GM06990 (cell line): ENCODE measurements around the gene MGAT5.

ENCODE experiments used
- DNase-seq: peaks from one replicate; pipeline ENCODE4 v3.0.0-alpha.2; 2011; ENCODE audit not compliant: insufficient read length; ENCODE audit errors: extremely low read depth
- H3K27me3 ChIP-seq: replicated peaks from 2 replicates; pipeline ENCODE4 v1.6.0; 2011; ENCODE audit warnings: low read length; ENCODE audit not compliant: control insufficient read depth, insufficient read depth
- H3K36me3 ChIP-seq: 2 replicates; pipeline ENCODE4 v1.5.1; 2011; ENCODE audit warnings: low read length; ENCODE audit not compliant: control insufficient read depth, insufficient read depth
- H3K4me3 ChIP-seq: replicated peaks from 2 replicates; pipeline ENCODE4 v1.5.1; 2011; ENCODE audit warnings: low read depth, mild to moderate bottlenecking, control low read depth, low read length
- TF ChIP-seq, protein P1 (sequence below): IDR thresholded peaks from 2 replicates; pipeline ENCODE4 v1.5.1; 2011; ENCODE audit warnings: low read length, control low read depth, mild to moderate bottlenecking, inconsistent platforms; ENCODE audit not compliant: insufficient read depth, poor library complexity, severe bottlenecking

The MGAT5 gene

DNA sequence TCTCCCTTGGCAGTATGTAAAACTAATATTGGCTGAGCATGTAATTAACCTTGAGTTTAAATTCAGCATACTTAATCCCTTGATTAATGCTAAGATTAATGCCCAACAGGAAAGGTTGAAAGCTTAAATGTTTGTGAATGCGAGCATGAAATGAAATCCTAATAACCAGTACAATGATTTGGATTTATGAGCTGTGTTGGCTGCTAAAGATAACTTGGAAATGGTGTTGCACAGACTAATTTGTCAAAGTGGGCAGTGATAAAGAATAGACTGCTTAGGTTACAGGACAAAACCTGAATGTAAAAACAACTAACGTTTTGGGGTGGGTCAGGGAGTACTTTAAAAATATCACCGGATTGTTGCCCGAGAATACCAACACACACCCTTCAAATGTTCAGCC, 70.6 kb downstream of the MGAT5 start:
- no peak for DNase-seq
- no peak overlapping the region for H3K4me3 ChIP-seq
- TF ChIP-seq, protein P1, sequence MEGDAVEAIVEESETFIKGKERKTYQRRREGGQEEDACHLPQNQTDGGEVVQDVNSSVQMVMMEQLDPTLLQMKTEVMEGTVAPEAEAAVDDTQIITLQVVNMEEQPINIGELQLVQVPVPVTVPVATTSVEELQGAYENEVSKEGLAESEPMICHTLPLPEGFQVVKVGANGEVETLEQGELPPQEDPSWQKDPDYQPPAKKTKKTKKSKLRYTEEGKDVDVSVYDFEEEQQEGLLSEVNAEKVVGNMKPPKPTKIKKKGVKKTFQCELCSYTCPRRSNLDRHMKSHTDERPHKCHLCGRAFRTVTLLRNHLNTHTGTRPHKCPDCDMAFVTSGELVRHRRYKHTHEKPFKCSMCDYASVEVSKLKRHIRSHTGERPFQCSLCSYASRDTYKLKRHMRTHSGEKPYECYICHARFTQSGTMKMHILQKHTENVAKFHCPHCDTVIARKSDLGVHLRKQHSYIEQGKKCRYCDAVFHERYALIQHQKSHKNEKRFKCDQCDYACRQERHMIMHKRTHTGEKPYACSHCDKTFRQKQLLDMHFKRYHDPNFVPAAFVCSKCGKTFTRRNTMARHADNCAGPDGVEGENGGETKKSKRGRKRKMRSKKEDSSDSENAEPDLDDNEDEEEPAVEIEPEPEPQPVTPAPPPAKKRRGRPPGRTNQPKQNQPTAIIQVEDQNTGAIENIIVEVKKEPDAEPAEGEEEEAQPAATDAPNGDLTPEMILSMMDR: no peak

DNA sequence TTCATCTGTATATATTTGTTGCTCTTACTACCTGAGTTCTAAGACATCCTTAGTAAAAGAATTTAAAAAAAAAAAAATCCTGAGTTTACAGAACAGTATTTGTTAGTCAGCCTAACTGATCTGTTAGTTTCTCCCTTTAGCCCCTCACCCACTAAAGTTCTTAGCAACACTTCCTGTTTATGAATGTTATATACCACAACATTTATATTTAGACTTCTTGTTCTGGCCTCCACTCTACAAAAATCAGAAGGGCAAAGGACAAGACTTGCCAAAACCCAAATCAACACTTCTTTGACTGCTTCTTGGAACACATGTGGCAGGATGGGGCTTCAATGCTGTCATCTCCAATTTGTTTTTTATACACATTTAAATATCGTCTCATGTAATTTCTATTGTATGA, 71.1 kb downstream of the MGAT5 start:
- Histone ChIP-seq H3K27me3 (no peaks in the 10 kb centered on the region), H3K4me3 (no peak overlapping the region), H3K36me3 (peaks cover 2% of the 10 kb centered on the region)
- no peak for DNase-seq
- TF ChIP-seq, protein P1: no peak

More for the DNA sequence above, 70.6 kb downstream of the MGAT5 start:
- Histone ChIP-seq H3K36me3 (peaks cover 6% of the 10 kb centered on the region), H3K27me3 (no peaks in the 10 kb centered on the region)

DNA sequence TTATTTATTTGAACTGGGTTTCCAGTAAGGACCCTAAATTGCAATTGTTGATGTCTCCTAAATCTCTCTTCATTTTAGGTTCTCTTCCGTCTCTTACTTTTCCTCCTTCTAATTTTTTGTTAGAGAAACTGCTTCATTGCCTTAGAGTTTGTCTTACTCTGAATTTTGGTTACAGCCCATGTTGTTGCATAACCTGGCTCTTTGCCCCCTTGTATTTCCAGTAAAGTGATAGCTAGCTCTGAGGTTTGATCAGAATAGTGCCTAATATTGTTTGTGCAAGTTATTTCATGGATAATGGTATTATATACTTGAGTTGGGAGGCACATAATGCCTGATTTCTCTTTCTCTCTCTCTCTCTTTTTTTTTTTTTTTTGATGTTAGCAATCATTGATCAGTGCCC, 71.8 kb downstream of the MGAT5 start:
- H3K4me3 ChIP-seq: no peak overlapping the region
- peaks cover 3% of the 10 kb centered on the region for H3K36me3 ChIP-seq
- no peaks in the 10 kb centered on the region for H3K27me3 ChIP-seq
- no peak for DNase-seq
- TF ChIP-seq, protein P1: no peak

DNA sequence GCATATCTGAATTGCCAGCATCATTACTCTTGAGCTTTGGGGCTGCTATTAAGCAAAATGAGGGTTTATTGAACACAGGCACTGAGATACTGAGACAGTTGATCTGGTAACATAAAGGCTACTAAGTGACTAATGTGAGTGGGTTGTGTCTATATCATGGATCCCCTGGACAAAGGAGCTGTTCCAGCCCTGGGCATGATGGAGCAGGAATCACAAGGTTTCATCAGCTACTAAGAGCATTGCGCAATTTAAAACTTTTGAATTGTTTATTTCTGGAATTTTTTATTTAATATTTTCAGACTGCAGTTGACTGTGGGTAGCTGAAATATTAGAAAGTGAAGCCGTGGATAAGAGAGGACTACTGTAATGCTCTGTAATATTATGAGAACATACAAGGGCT, 73.5 kb downstream of the MGAT5 start:
- no peak for DNase-seq
- Histone ChIP-seq H3K4me3 (no peak overlapping the region), H3K36me3 (peaks cover 3% of the 10 kb centered on the region), H3K27me3 (no peaks in the 10 kb centered on the region)
- TF ChIP-seq, protein P1: no peak

DNA sequence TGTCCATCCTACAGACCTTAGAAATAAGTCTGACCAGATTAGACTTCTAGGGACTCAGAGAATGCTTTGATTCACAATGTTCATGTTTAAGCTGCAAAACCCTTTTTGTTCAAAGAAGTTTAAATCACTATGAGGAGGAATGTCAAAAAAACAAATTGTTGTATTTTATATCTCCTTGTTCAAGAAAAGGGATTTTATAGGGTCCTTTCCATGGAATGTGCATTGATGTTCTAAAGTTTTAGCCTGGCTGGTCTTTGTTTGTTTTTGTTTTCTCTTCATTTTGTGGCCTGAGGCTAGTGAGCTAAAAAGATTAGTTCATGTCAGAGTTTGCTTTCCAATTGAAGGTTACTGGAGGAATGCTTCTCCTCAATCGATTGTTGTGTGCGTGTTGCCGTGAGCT, 77.2 kb downstream of the MGAT5 start:
- H3K27me3 ChIP-seq: no peaks in the 10 kb centered on the region
- TF ChIP-seq, protein P1: no peak
- H3K36me3 ChIP-seq: peaks cover 3% of the 10 kb centered on the region
- no peak for DNase-seq
- H3K4me3 ChIP-seq: no peak overlapping the region

DNA sequence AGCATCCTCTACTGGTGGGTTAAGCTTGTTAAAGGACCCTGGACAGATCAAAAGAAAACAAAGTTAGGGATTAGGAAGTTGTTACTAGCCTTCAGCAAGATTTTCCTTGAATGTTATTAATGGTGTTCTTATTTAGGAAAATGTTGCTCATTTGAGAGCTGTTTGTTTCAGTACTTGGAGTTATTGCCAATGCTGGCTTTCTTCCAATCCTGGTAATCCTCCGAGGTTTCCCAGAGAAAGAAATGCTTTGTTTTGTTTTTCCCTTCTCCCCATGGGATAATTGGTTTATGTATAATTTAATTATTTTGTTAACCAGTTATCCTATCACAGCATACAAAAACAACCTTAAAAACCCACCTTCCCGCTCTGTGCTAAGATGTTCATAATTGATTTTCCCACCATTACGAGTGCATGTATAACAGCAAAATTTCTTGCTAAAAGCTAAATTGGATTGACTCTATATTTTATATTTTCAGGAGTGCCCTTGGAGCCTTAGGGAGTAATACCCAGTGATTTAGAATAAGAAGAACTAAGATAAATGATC, 79.8 kb downstream of the MGAT5 start:
- no peaks in the 10 kb centered on the region for H3K27me3 ChIP-seq
- no peak for DNase-seq
- H3K36me3 ChIP-seq: peaks cover 2% of the 10 kb centered on the region
- TF ChIP-seq, protein P1: no peak
- H3K4me3 ChIP-seq: no peak overlapping the region
